ENCODE data around the gene ISG20L2. TPM values are rescaled to one million over a fixed set of nuclear protein-coding genes. Genes with fewer than 3 reads are reported as not detected.

Gene ISG20L2
- polyA plus RNA-seq, 1 of the 3 experiments (the other 2 are of a cell fraction) = 31.6 TPM

DNA sequence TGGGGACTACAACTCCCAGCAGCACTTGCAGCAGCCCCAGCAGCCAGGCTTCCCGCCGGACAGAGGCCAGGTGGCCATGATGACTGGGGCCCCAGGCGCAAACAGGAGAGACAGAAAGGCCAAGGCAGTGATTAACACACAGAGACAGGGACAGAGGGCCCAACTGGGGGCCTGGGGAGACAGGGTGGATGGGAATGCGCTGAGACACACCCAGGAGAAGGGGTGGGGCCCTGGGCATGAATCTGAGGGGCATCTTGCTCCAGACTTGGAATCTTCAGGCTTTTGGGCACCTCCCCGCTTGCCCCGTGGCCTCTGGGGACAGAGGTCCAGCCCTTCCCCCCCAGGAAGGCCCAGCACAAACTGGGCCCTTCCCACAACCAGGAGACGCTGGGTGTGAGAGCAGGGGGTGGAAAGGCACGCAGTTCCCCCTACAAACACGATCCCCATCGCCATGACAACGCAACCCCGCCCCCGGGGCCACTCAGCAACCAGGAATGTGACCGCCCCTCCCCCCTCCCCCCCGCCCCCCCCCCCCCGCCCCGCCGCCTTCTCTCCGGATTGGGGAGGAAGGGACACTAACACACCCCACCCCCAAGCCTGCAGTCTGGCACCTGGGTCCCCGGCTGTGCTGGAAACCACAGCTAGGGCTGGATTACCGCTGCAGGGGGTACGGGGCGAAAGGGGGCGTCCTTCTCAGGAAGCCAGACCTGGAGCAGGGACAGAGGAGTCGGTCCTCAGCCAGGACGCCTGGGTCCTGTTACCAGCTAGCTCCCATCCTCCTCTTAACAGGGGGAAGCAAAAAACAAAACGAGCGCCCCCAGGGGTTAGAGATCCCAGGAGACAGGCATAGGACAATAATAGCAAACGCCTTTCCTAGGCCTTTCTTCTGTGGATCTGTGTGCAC is 18.4 kb upstream of the ISG20L2 start (continued):
- TF ChIP-seq, protein P1, sequence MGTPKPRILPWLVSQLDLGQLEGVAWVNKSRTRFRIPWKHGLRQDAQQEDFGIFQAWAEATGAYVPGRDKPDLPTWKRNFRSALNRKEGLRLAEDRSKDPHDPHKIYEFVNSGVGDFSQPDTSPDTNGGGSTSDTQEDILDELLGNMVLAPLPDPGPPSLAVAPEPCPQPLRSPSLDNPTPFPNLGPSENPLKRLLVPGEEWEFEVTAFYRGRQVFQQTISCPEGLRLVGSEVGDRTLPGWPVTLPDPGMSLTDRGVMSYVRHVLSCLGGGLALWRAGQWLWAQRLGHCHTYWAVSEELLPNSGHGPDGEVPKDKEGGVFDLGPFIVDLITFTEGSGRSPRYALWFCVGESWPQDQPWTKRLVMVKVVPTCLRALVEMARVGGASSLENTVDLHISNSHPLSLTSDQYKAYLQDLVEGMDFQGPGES (IDR thresholded peaks at IDR 0.05; ENCODE audit: low read depth, low read length) = no peak
- TF ChIP-seq RXRA (IDR thresholded peaks at IDR 0.05; ENCODE audit: borderline replicate concordance, low read depth) = no peak
- no peak for TF ChIP-seq USF2 (IDR thresholded peaks at IDR 0.05; ENCODE audit: borderline replicate concordance, low read depth, low read length)
- TF ChIP-seq, protein P2, sequence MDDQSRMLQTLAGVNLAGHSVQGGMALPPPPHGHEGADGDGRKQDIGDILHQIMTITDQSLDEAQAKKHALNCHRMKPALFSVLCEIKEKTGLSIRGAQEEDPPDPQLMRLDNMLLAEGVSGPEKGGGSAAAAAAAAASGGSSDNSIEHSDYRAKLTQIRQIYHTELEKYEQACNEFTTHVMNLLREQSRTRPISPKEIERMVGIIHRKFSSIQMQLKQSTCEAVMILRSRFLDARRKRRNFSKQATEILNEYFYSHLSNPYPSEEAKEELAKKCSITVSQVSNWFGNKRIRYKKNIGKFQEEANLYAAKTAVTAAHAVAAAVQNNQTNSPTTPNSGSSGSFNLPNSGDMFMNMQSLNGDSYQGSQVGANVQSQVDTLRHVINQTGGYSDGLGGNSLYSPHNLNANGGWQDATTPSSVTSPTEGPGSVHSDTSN (IDR thresholded peaks at IDR 0.05) = no peak; the same call in 1 of the 2 replicates
- TF ChIP-seq MXI1 (IDR thresholded peaks at IDR 0.05; ENCODE audit: low read depth, low read length) = peak; percentile 77
- peak; percentile 48 for TF ChIP-seq RCOR1 (IDR thresholded peaks at IDR 0.05; ENCODE audit: low read length)
- TF ChIP-seq, protein P3, sequence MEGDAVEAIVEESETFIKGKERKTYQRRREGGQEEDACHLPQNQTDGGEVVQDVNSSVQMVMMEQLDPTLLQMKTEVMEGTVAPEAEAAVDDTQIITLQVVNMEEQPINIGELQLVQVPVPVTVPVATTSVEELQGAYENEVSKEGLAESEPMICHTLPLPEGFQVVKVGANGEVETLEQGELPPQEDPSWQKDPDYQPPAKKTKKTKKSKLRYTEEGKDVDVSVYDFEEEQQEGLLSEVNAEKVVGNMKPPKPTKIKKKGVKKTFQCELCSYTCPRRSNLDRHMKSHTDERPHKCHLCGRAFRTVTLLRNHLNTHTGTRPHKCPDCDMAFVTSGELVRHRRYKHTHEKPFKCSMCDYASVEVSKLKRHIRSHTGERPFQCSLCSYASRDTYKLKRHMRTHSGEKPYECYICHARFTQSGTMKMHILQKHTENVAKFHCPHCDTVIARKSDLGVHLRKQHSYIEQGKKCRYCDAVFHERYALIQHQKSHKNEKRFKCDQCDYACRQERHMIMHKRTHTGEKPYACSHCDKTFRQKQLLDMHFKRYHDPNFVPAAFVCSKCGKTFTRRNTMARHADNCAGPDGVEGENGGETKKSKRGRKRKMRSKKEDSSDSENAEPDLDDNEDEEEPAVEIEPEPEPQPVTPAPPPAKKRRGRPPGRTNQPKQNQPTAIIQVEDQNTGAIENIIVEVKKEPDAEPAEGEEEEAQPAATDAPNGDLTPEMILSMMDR (IDR thresholded peaks at IDR 0.05) = peak; percentile 46
- TF ChIP-seq, protein P4, sequence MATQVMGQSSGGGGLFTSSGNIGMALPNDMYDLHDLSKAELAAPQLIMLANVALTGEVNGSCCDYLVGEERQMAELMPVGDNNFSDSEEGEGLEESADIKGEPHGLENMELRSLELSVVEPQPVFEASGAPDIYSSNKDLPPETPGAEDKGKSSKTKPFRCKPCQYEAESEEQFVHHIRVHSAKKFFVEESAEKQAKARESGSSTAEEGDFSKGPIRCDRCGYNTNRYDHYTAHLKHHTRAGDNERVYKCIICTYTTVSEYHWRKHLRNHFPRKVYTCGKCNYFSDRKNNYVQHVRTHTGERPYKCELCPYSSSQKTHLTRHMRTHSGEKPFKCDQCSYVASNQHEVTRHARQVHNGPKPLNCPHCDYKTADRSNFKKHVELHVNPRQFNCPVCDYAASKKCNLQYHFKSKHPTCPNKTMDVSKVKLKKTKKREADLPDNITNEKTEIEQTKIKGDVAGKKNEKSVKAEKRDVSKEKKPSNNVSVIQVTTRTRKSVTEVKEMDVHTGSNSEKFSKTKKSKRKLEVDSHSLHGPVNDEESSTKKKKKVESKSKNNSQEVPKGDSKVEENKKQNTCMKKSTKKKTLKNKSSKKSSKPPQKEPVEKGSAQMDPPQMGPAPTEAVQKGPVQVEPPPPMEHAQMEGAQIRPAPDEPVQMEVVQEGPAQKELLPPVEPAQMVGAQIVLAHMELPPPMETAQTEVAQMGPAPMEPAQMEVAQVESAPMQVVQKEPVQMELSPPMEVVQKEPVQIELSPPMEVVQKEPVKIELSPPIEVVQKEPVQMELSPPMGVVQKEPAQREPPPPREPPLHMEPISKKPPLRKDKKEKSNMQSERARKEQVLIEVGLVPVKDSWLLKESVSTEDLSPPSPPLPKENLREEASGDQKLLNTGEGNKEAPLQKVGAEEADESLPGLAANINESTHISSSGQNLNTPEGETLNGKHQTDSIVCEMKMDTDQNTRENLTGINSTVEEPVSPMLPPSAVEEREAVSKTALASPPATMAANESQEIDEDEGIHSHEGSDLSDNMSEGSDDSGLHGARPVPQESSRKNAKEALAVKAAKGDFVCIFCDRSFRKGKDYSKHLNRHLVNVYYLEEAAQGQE (IDR thresholded peaks at IDR 0.05; ENCODE audit: low read depth, low read length) = peak; percentile 33; the same call in 1 of the 2 replicates
- peak; percentile 75 for TF ChIP-seq POLR2AphosphoS5 (IDR thresholded peaks at IDR 0.05; ENCODE audit: low read depth, low read length)
- peak; percentile 80 for TF ChIP-seq MAX (IDR thresholded peaks at IDR 0.05; ENCODE audit: low read depth)
- TF ChIP-seq NFIC (IDR thresholded peaks at IDR 0.05; ENCODE audit: borderline replicate concordance) = no peak
- TF ChIP-seq TCF12 (IDR thresholded peaks at IDR 0.05) = peak; percentile 16
- no peak for TF ChIP-seq NRF1 (IDR thresholded peaks at IDR 0.05; ENCODE audit: low read depth, low read length)
- TF ChIP-seq FOXJ3 (CRISPR knock-in tag; IDR thresholded peaks at IDR 0.05) = no peak
- TF ChIP-seq EZH2phosphoT487 (IDR thresholded peaks at IDR 0.05; ENCODE audit: borderline replicate concordance, low read depth) = no peak
- TF ChIP-seq TEAD4 (IDR thresholded peaks at IDR 0.05; ENCODE audit: borderline replicate concordance, insufficient read depth) = no peak

Data from SK-N-SH (cell line).